GM19238 (cell line): ENCODE results near the gene HSPA12B.
A peak's percentile ranks its signal among the peaks of the same experiment; 100 is the strongest.
"Not testable (repeated sequence)": the region's sequence is repeated elsewhere in the genome, so short reads cannot be mapped to it uniquely, and the experiment has no call there.

Source experiments
- DNase-seq: peaks from one replicate; pipeline ENCODE4 v3.0.0; 2011; ENCODE audit warnings: low spot score; ENCODE audit not compliant: insufficient read length

HSPA12B gene

DNA sequence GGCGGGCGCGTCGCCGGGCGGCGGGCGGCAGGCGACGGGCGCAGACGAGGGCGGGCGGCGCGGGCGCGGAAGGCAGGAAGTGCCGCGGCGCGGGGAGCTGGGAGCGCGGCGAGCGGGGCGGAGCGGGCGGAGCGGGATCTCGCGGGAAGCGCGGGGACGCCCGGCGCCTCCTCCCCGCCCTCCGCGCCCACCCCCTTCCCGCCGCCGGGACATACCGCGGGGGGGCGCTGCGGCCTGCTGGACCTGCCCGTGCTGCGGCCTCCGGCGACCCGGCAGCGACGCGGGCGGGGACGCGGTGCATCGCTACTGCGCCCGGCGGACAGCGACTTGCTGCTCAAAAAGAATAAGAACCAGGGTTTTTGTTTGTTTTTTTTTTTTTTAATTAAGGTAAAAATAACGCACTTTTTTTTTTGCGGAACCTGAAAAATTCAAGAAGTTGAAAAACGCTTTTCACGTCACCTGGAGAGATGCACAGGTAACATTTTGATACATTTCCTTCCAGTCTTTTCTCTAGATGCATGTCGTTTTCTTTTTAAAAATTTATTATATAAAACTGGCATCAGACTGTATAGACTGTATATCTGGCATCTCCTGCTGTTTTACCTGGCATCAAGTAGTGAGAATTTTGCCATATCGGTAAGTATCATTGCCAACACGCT lies 54.3 kb downstream of the HSPA12B start, which contains the start of gene CENPB:
TSS of gene CENPB (minus strand) at position 76 of the 659 bp plus-strand sequence. CDS start 257 bp downstream, outside the sequence.
- DNase-seq: peak; percentile 95

- DNase-seq: no peak
Observed at GRCh38 chr20:3787324-3788014, 55.0 kb downstream of the HSPA12B start.

- no peak for DNase-seq
Observed at GRCh38 chr20:3788685-3789155, 56.2 kb downstream of the HSPA12B start.

GRCh38 chr20:3789201-3789600 lies 56.7 kb downstream of the HSPA12B start:
- not testable (repeated sequence) for DNase-seq

- DNase-seq: not testable (repeated sequence)
Observed at GRCh38 chr20:3794168-3794567, 61.7 kb downstream of the HSPA12B start.

GRCh38 chr20:3794701-3795420 lies 62.4 kb downstream of the HSPA12B start:
- no peak for DNase-seq

DNA sequence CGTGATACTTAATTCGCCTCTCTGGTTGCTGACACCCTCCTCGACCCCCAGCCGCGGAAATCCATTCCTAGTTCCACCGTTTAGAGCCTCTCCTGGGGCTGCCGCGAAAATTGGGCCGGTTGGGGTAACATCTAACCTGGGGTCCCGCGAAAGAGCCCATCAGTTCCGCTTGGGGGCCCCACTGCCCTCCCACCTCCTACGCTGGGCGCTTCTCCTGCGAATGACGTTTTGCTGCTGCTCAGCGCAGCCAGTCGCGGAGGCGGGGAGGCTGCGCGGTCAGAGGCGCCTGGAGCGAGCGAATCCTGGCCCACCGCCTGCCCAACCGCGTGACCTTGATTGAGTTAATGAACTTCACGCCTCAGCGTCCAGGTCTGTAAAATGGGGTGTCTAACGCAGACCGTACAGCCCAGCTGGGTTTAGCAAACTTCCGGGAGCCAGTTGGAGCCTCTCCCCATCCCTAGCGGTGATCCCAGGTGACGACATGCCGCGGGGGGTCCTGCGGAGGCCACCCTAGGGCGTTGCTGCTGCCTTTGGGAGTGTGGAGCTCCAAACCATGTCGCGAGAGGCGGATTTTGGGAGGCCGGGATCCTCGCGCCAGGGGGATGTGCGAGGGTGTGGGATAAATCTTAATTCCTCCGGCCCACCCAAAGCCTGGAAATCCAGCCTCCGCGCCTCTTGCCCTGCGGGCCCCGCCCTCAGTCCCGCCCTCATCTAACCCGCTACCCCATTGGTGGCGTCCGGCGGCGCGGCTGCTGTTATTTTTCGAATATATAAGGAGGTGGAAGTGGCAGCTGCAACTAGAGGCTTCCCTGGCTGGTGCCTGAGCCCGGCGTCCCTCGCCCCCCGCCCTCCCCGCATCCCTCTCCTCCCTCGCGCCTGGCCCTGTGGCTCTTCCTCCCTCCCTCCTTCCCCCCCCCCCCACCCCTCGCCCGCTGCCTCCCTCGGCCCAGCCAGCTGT lies 63.3 kb downstream of the HSPA12B start, which contains the start of gene CDC25B:
TSS of gene CDC25B (plus strand) at position 800 of the 958 bp plus-strand sequence. CDS start 222 bp downstream, outside the sequence.
- peak; percentile 89 for DNase-seq

GRCh38 chr20:3796477-3797225 lies 64.2 kb downstream of the HSPA12B start:
- DNase-seq: no peak

DNA sequence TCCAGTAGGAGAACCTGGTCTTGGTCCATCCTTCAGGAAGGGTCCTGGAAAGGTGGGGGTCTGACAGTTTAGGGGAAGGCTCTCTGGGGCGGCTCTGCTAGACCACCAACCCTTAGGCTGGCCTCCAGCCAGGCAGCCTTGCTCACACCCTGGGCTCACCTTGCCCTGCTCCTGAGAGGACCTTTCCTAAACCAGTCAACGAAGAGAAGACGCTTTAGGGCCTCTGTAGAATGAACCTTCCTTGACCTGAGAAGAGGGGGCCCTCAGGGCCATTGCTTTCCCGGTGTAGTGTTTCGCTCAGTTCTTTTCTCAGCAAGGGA lies 64.7 kb downstream of the HSPA12B start:
- no peak for DNase-seq

GRCh38 chr20:3797592-3798372 lies 65.3 kb downstream of the HSPA12B start:
- DNase-seq: peak; percentile 52

DNA sequence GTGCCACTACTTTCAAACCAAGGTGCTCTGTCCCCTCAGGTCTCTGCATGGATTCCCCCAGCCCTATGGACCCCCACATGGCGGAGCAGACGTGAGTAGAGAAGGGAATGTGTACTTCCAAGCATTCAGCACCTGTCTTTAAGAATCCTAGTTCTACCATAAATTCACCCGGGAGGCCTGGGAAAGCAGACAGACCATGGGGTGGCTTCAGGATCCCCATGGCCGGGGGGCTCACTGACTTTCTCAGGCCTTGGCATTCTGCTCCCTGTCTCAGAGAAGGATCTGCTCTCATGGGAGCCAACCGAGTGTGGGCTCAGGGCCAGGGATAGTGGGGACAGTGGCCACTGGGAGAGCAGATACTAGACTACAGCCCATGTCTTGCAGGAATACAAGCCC lies 65.9 kb downstream of the HSPA12B start:
- DNase-seq: no peak

DNA sequence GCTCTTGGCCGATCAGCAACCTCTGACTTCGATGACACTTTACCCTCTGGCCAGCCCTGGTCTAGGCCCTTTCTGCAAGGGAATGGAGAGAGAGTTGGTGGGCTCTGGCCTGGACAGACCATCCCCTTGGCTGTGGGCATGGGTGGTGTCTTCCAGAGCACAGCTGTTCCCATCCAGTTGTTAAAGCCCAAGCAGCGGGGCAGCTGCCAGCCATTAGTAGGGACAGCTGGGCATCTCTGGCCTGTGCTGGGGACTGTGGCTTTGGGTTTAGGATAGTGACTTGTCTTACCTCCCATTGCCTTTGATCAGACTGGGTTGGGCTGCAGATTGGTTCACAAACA lies 66.4 kb downstream of the HSPA12B start:
- no peak for DNase-seq

GRCh38 chr20:3800256-3800877 lies 67.9 kb downstream of the HSPA12B start:
- no peak for DNase-seq

DNA sequence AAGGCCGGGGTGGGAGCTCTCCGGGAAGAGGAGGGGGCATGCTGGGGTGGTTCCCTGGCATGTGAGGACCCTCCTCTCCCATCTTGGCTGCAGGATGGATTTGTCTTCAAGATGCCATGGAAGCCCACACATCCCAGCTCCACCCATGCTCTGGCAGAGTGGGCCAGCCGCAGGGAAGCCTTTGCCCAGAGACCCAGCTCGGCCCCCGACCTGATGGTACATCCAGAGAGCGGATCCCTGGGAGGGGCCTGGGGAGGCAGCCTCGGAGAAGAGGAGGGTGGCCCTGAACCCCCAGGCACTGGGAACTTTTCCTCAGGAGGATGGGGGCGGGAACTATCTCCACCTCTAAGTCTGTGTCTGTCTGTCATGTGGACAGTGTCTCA lies 68.4 kb downstream of the HSPA12B start:
- no peak for DNase-seq

DNA sequence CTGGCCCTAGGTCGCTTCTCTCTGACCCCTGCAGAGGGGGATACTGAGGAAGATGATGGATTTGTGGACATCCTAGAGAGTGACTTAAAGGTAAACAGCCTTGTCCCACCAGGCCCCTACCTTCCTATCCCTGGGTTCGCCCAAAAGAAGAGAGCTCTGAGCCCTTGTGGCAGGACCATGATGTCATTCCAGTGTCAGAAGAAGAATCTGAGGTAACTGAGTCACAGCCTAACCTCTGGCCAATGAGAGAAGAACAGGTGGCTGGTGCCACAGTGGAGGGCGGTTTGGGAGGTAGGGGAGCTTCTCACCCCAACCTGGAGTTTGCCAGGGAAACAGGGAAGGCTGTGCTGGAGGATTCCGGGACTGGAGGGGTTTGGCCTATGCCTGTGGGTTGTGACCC lies 68.8 kb downstream of the HSPA12B start:
- DNase-seq: no peak

DNA sequence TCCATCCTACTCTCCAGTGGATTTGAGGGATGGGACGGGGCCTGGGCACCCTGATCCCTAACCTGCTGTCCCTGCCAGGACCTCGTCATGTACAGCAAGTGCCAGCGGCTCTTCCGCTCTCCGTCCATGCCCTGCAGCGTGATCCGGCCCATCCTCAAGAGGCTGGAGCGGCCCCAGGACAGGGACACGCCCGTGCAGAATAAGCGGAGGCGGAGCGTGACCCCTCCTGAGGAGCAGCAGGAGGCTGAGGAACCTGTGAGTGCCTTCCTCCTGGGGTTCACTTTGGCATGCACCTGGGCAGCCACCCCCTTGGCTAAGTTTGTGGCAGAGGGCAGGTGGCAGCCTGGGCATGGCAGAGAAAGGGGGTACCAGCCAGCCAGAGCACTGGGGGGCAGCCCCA lies 69.4 kb downstream of the HSPA12B start:
- DNase-seq: no peak
